Common myeloid progenitor, CD34-positive (primary cell): ENCODE data around the gene LSM7.

Experiments
- CTCF ChIA-PET: fragments of 350-600 bp; sonication (Branson Sonifier 250); formaldehyde crosslinking; loops from one replicate; lab custom pipeline; 2021; ENCODE audit warnings: antibody characterized with exemption; lab: Charles Lee
- POLR2A ChIA-PET: fragments of 350-600 bp; sonication (Branson Sonifier 250); formaldehyde crosslinking; loops from one replicate; lab custom pipeline; 2021; ENCODE audit warnings: antibody characterized with exemption; lab: Charles Lee
- DNase-seq, 3 donors: peaks; one replicate each; pipeline versions ENCODE4 v3.0.0 to v3.0.0-alpha.2; 2013
- H3K27ac ChIP-seq, 2 experiments: 1 replicate in 1 of 2; 2 replicates in 1 of 2; pipeline ENCODE4 v1.7.0; 2013; ENCODE audit warnings: inconsistent platforms in 2 of 2, low read length in 2 of 2, mild to moderate bottlenecking in 2 of 2, low read depth in 1 of 2, moderate library complexity in 1 of 2; ENCODE audit not compliant: severe bottlenecking in 2 of 2, insufficient read depth in 1 of 2, poor library complexity in 1 of 2
- H3K27me3 ChIP-seq, 5 experiments: replicated peaks in 2 of 5; 1 replicate in 3 of 5; 2 replicates in 2 of 5; pipeline versions ENCODE4 v1.6.1 to v1.7.0; 2013; ENCODE audit warnings: low read length in 4 of 5, mild to moderate bottlenecking in 2 of 5, moderate library complexity in 2 of 5, inconsistent platforms in 1 of 5; ENCODE audit not compliant: insufficient read depth in 5 of 5, control insufficient read depth in 4 of 5
- H3K36me3 ChIP-seq, 4 experiments: 1 replicate in 2 of 4; 2 replicates in 2 of 4; pipeline versions ENCODE4 v1.6.1 to v1.7.0; 2013; ENCODE audit warnings: low read length in 3 of 4, control low read depth in 1 of 4, mild to moderate bottlenecking in 1 of 4; ENCODE audit not compliant: control insufficient read depth in 4 of 4, insufficient read depth in 4 of 4
- H3K4me1 ChIP-seq, 4 experiments: 1 replicate in 3 of 4; 2 replicates in 1 of 4; pipeline versions ENCODE4 v1.6.1 to v1.7.1; 2013; ENCODE audit warnings: low read length in 3 of 4, mild to moderate bottlenecking in 3 of 4, control low read depth in 1 of 4, inconsistent platforms in 1 of 4, moderate library complexity in 1 of 4; ENCODE audit not compliant: control insufficient read depth in 4 of 4, insufficient read depth in 4 of 4; ENCODE audit errors: control extremely low read depth in 1 of 4
- H3K4me3 ChIP-seq, 7 experiments: 1 replicate in 4 of 7; 2 replicates in 3 of 7; pipeline versions ENCODE4 v1.5.1 to v1.7.0; 2013; ENCODE audit warnings: mild to moderate bottlenecking in 7 of 7, low read length in 6 of 7, moderate library complexity in 6 of 7, inconsistent platforms in 2 of 7, low read depth in 2 of 7, control low read depth in 1 of 7; ENCODE audit not compliant: insufficient read depth in 4 of 7, control insufficient read depth in 1 of 7; ENCODE audit errors: extremely low read depth in 1 of 7
- H3K9me3 ChIP-seq, 5 experiments: 1 replicate in 4 of 5; 2 replicates in 1 of 5; pipeline versions ENCODE4 v1.6.1 to v1.7.1; 2013; ENCODE audit warnings: low read length in 4 of 5, mild to moderate bottlenecking in 2 of 5, inconsistent platforms in 1 of 5, low read depth in 1 of 5, moderate library complexity in 1 of 5; ENCODE audit not compliant: control insufficient read depth in 4 of 5, insufficient read depth in 2 of 5; ENCODE audit errors: control extremely low read depth in 1 of 5
- WGBS: methylation state at CpG from one replicate; pipeline ENCODE4 v1.1.5; 2013; ENCODE audit not compliant: insufficient coverage; 5-methylcytosine and 5-hydroxymethylcytosine counted together

Gene LSM7

GRCh38 chr19:2337329-2337707, 8.9 kb upstream of the LSM7 start:
- Histone ChIP-seq H3K4me1 (peaks cover 0 to 61% (median 38%) of the 10 kb centered on the region in 4 experiments), H3K27ac (no peak overlapping the region), H3K4me3 (no peak overlapping the region), H3K27me3 (no peaks in the 10 kb centered on the region), H3K36me3 (peaks cover 2 to 50% (median 33%) of the 10 kb centered on the region in 4 experiments), H3K9me3 (no peaks in the 10 kb centered on the region)
- ChIA-PET CTCF (interaction anchor here (0.9 to 1.8 kb wide), 2 partner anchors 46 to 55 kb away, joined by 3 to 5 read pairs; no protein-coding TSS in a partner anchor), POLR2A (interaction anchor here (1.6 kb wide), 1 partner anchor 12 kb away, joined by 4 read pairs; no protein-coding TSS in a partner anchor)
- DNase-seq = peak in 2 of 3 donors; percentile 73 to 74
- WGBS = 89% methylated on average over 16 of the region's 19 CpGs

- H3K36me3 ChIP-seq = peaks cover 2 to 50% (median 33%) of the 10 kb centered on the region in 4 experiments
- DNase-seq = no peak
- CTCF ChIA-PET = interaction anchor here (1.8 kb wide), 1 partner anchor 47 kb away, joined by 5 read pairs; no protein-coding TSS in a partner anchor
- H3K4me1 ChIP-seq = peaks cover 0 to 61% (median 39%) of the 10 kb centered on the region in 4 experiments
- no peaks in the 10 kb centered on the region for H3K9me3 ChIP-seq
- WGBS = 91% methylated on average over 20 of the region's 33 CpGs
- no peak overlapping the region for H3K27ac ChIP-seq
- no peak overlapping the region for H3K4me3 ChIP-seq
- POLR2A ChIA-PET = interaction anchor here (1.6 kb wide), 1 partner anchor 12 kb away, joined by 4 read pairs; no protein-coding TSS in a partner anchor
- H3K27me3 ChIP-seq = no peaks in the 10 kb centered on the region
Observed at GRCh38 chr19:2336528-2337328, 8.3 kb upstream of the LSM7 start.

- Histone ChIP-seq H3K4me1 (peaks cover 0 to 61% (median 40%) of the 10 kb centered on the region in 4 experiments), H3K36me3 (peaks cover 2 to 49% (median 33%) of the 10 kb centered on the region in 4 experiments), H3K4me3 (no peak overlapping the region), H3K27ac (no peak overlapping the region), H3K9me3 (no peaks in the 10 kb centered on the region), H3K27me3 (no peaks in the 10 kb centered on the region)
- 96% methylated on average over 3 of the region's 3 CpGs for WGBS
- DNase-seq = peak in 1 of 3 donors; percentile 66
- ChIA-PET CTCF (no interaction called here), POLR2A (interaction anchor here (1.4 kb wide), 1 partner anchor 56 kb away, joined by 3 read pairs; no protein-coding TSS in a partner anchor)
Observed at GRCh38 chr19:2335848-2336247, 7.5 kb upstream of the LSM7 start.

- ChIA-PET POLR2A (interaction anchor here (1.4 to 2.4 kb wide), 2 partner anchors 10 to 56 kb away, joined by 3 to 13 read pairs; no protein-coding TSS in a partner anchor), CTCF (interaction anchor here (2.0 kb wide), 1 partner anchor 12 kb away, joined by 7 read pairs; no protein-coding TSS in a partner anchor)
- Histone ChIP-seq H3K36me3 (peaks cover 2 to 43% (median 30%) of the 10 kb centered on the region in 4 experiments), H3K27me3 (no peaks in the 10 kb centered on the region), H3K4me1 (peaks cover 0 to 61% (median 43%) of the 10 kb centered on the region in 4 experiments), H3K27ac (no peak overlapping the region), H3K9me3 (no peaks in the 10 kb centered on the region), H3K4me3 (no peak overlapping the region)
- DNase-seq = peak in 2 of 3 donors; percentile 63 to 78
- WGBS = 96% methylated on average over 21 of the region's 26 CpGs
Observed at GRCh38 chr19:2334986-2335846, 6.8 kb upstream of the LSM7 start.

- no peaks in the 10 kb centered on the region for H3K27me3 ChIP-seq
- ChIA-PET POLR2A (interaction anchor here (0.6 to 2.4 kb wide), 4 partner anchors 9 to 161 kb away, joined by 3 to 13 read pairs (median 5); no protein-coding TSS in a partner anchor), CTCF (interaction anchor here (1.2 to 2.2 kb wide), 3 partner anchors 9 to 54 kb away, joined by 6 to 10 read pairs (median 7); no protein-coding TSS in a partner anchor)
- H3K9me3 ChIP-seq = no peaks in the 10 kb centered on the region
- 94% methylated on average over 27 of the region's 27 CpGs for WGBS
- peaks cover 2 to 36% (median 23%) of the 10 kb centered on the region in 4 experiments for H3K36me3 ChIP-seq
- H3K27ac ChIP-seq = peak overlapping the region in 1 of 2 experiments; percentile 36
- peaks cover 0 to 66% (median 49%) of the 10 kb centered on the region in 4 experiments for H3K4me1 ChIP-seq
- H3K4me3 ChIP-seq = peak overlapping the region in 1 of 7 experiments; percentile 66
- DNase-seq = no peak
Observed at GRCh38 chr19:2334426-2334825, 6.0 kb upstream of the LSM7 start.

- H3K9me3 ChIP-seq = no peaks in the 10 kb centered on the region
- POLR2A ChIA-PET = interaction anchor here (0.6 to 2.4 kb wide), 5 partner anchors 8 to 160 kb away, joined by 3 to 13 read pairs (median 4); no protein-coding TSS in a partner anchor
- peak overlapping the region; percentile 36 to 81 for H3K27ac ChIP-seq
- CTCF ChIA-PET = interaction anchor here (0.9 to 2.2 kb wide), 7 partner anchors 9 to 69 kb away, joined by 3 to 10 read pairs (median 5); no protein-coding TSS in a partner anchor
- peak in 2 of 3 donors; percentile 52 to 61 for DNase-seq
- peak overlapping the region in 4 of 7 experiments; percentile 5 to 66 (median 48) for H3K4me3 ChIP-seq
- WGBS = 30% methylated on average over 10 of the region's 11 CpGs
- peaks cover 0 to 70% (median 54%) of the 10 kb centered on the region in 4 experiments for H3K4me1 ChIP-seq
- H3K36me3 ChIP-seq = peaks cover 2 to 29% (median 18%) of the 10 kb centered on the region in 4 experiments
- H3K27me3 ChIP-seq = no peaks in the 10 kb centered on the region
Observed at GRCh38 chr19:2333807-2334211, 5.4 kb upstream of the LSM7 start.
